ENCODE results near the gene ESYT2. TPM values are rescaled to one million over a fixed set of nuclear protein-coding genes. Genes with fewer than 3 reads are reported as not detected.

ESYT2 gene
- total RNA-seq, 1 donor from 2014 or later, result 103 TPM

- intact Hi-C loops (cut with DNase I), result no loop called here
- ATAC-seq, result no peak
- DNase-seq (ENCODE audit: low spot score), result no peak
Measured at GRCh38 chr7:158781974-158782664, 47.2 kb downstream of the ESYT2 start.

- ATAC-seq, result no peak
- no peak for DNase-seq (ENCODE audit: low spot score)
- intact Hi-C loops (cut with DNase I), result no loop called here
Measured at GRCh38 chr7:158781217-158781973, 47.9 kb downstream of the ESYT2 start.

GRCh38 chr7:158779061-158780000 is 50.0 kb downstream of the ESYT2 start:
- DNase-seq (ENCODE audit: low spot score), result no peak
- intact Hi-C loops (cut with DNase I), result no loop called here
- no peak for ATAC-seq

GRCh38 chr7:158778471-158778870 is 50.8 kb downstream of the ESYT2 start:
- ATAC-seq (no peak), DNase-seq (ENCODE audit: low spot score) (no peak)
- intact Hi-C loops (cut with DNase I), result no loop called here

GRCh38 chr7:158777793-158778192 is 51.5 kb downstream of the ESYT2 start:
- DNase-seq (ENCODE audit: low spot score) (no peak), ATAC-seq (no peak)
- intact Hi-C loops (cut with DNase I), result no loop called here

- ATAC-seq, result no peak
- no peak for DNase-seq (ENCODE audit: low spot score)
- intact Hi-C loops (cut with DNase I), result no loop called here
Measured at GRCh38 chr7:158776474-158776873, 52.8 kb downstream of the ESYT2 start.

GRCh38 chr7:158774952-158775351 is 54.4 kb downstream of the ESYT2 start:
- ATAC-seq, result no peak
- intact Hi-C loops (cut with DNase I), result loop anchor here (5.0 kb wide), 1 partner anchor 1253 kb away; no protein-coding TSS in a partner anchor
- no peak for DNase-seq (ENCODE audit: low spot score)

GRCh38 chr7:158772916-158773315 is 56.4 kb downstream of the ESYT2 start:
- no peak for ATAC-seq
- no peak for DNase-seq (ENCODE audit: low spot score)
- intact Hi-C loops (cut with DNase I), result loop anchor here (5.0 kb wide), 1 partner anchor 1251 kb away; no protein-coding TSS in a partner anchor

GRCh38 chr7:158771213-158771834 is 58.0 kb downstream of the ESYT2 start:
- ATAC-seq (peak; percentile 32), DNase-seq (ENCODE audit: low spot score) (no peak)
- intact Hi-C loops (cut with DNase I), result loop anchor here (5.0 kb wide), 1 partner anchor 1249 kb away; no protein-coding TSS in a partner anchor

GRCh38 chr7:158767707-158768106 is 61.6 kb downstream of the ESYT2 start:
- DNase-seq (ENCODE audit: low spot score) (no peak), ATAC-seq (no peak)
- intact Hi-C loops (cut with DNase I), result no loop called here

GRCh38 chr7:158766570-158767281 is 62.6 kb downstream of the ESYT2 start:
- intact Hi-C loops (cut with DNase I), result no loop called here
- ATAC-seq, result no peak
- no peak for DNase-seq (ENCODE audit: low spot score)

GRCh38 chr7:158765020-158765419 is 64.3 kb downstream of the ESYT2 start:
- no peak for DNase-seq (ENCODE audit: low spot score)
- no peak for ATAC-seq
- intact Hi-C loops (cut with DNase I), result no loop called here

- intact Hi-C loops (cut with DNase I), result no loop called here
- DNase-seq (ENCODE audit: low spot score), result no peak
- ATAC-seq, result no peak
Measured at GRCh38 chr7:158763454-158764033, 65.8 kb downstream of the ESYT2 start.

- intact Hi-C loops (cut with DNase I), result no loop called here
- DNase-seq (ENCODE audit: low spot score) (no peak), ATAC-seq (no peak)
Measured at GRCh38 chr7:158761945-158762344, 67.4 kb downstream of the ESYT2 start.

- intact Hi-C loops (cut with DNase I), result no loop called here
- no peak for ATAC-seq
- DNase-seq (ENCODE audit: low spot score), result no peak
Measured at GRCh38 chr7:158760936-158761335, 68.4 kb downstream of the ESYT2 start.

GRCh38 chr7:158760445-158760764 is 68.9 kb downstream of the ESYT2 start:
- intact Hi-C loops (cut with DNase I), result no loop called here
- ATAC-seq (no peak), DNase-seq (ENCODE audit: low spot score) (no peak)

- intact Hi-C loops (cut with DNase I), result no loop called here
- ATAC-seq (no peak), DNase-seq (ENCODE audit: low spot score) (no peak)
Measured at GRCh38 chr7:158759749-158760444, 69.4 kb downstream of the ESYT2 start.

- no peak for ATAC-seq
- intact Hi-C loops (cut with DNase I), result no loop called here
- no peak for DNase-seq (ENCODE audit: low spot score)
Measured at GRCh38 chr7:158759245-158759614, 70.1 kb downstream of the ESYT2 start.
